CD8-positive, alpha-beta memory T cell (primary cell): ENCODE data around the gene GRIN2A. TPM values are rescaled to one million over a fixed set of nuclear protein-coding genes. Genes with fewer than 3 reads are reported as not detected.

ENCODE experiments used
- CTCF ChIA-PET: fragments of 350-600 bp; sonication (Branson Sonifier 250); formaldehyde crosslinking; loops from one replicate; lab custom pipeline; 2021; ENCODE audit warnings: antibody characterized with exemption; lab: Charles Lee
- POLR2A ChIA-PET: fragments of 350-600 bp; sonication (Branson Sonifier 250); formaldehyde crosslinking; loops from one replicate; lab custom pipeline; 2021; ENCODE audit warnings: antibody characterized with exemption; lab: Charles Lee
- DNase-seq, 5 donors: peaks; one replicate each; pipeline versions ENCODE4 v3.0.0 to v3.0.0-alpha.2; 2020 to 2022; ENCODE audit warnings: mixed read lengths in 1 of 5
- H3K27ac ChIP-seq: one replicate; pipeline ENCODE4 v1.7.0; 2013; ENCODE audit warnings: low read depth, mild to moderate bottlenecking, low read length, moderate library complexity
- H3K27me3 ChIP-seq: 2 replicates; pipeline ENCODE4 v1.7.0; 2013; ENCODE audit warnings: low read length, mild to moderate bottlenecking; ENCODE audit not compliant: insufficient read depth, poor library complexity, severe bottlenecking
- H3K36me3 ChIP-seq: 2 replicates; pipeline ENCODE4 v1.7.0; 2013; ENCODE audit warnings: mild to moderate bottlenecking, low read length, moderate library complexity; ENCODE audit not compliant: insufficient read depth
- H3K4me1 ChIP-seq: 2 replicates; pipeline ENCODE4 v1.7.0; 2013; ENCODE audit warnings: mild to moderate bottlenecking, low read length, moderate library complexity; ENCODE audit not compliant: insufficient read depth
- H3K4me3 ChIP-seq: 2 replicates; pipeline ENCODE4 v1.7.0; 2013; ENCODE audit warnings: mild to moderate bottlenecking, low read length
- H3K9me3 ChIP-seq: 2 replicates; pipeline ENCODE4 v1.7.0; 2013; ENCODE audit warnings: mild to moderate bottlenecking, low read length
- H3K27ac Mint-ChIP-seq, 8 donors: one replicate each; pipeline ENCODE4 v1.8.0; 2020 to 2021; ENCODE audit warnings: mixed read lengths in 8 of 8, mild to moderate bottlenecking in 6 of 8, inconsistent platforms in 3 of 8, moderate library complexity in 3 of 8
- H3K27me3 Mint-ChIP-seq, 2 donors: one replicate each; pipeline ENCODE4 v1.8.0; 2020 to 2021; ENCODE audit warnings: mixed read lengths in 2 of 2, mild to moderate bottlenecking in 1 of 2, moderate library complexity in 1 of 2
- H3K36me3 Mint-ChIP-seq, 3 donors: one replicate each; pipeline ENCODE4 v1.8.0; 2020 to 2021; ENCODE audit warnings: mixed read lengths in 3 of 3, inconsistent platforms in 1 of 3, mild to moderate bottlenecking in 1 of 3
- H3K4me1 Mint-ChIP-seq, 3 donors: one replicate each; pipeline ENCODE4 v1.8.0; 2020 to 2021; ENCODE audit warnings: mixed read lengths in 3 of 3, inconsistent platforms in 1 of 3, mild to moderate bottlenecking in 1 of 3
- H3K4me3 Mint-ChIP-seq, 7 donors: one replicate each; pipeline ENCODE4 v1.8.0; 2020 to 2021; ENCODE audit warnings: mixed read lengths in 7 of 7, mild to moderate bottlenecking in 6 of 7, moderate library complexity in 4 of 7, inconsistent platforms in 2 of 7
- H3K9me3 Mint-ChIP-seq, 5 donors: one replicate each; pipeline ENCODE4 v1.8.0; 2020 to 2022; ENCODE audit warnings: mixed read lengths in 5 of 5, mild to moderate bottlenecking in 3 of 5, moderate library complexity in 2 of 5, inconsistent platforms in 1 of 5
- polyA plus RNA-seq: library from polyadenylated mRNA; unstranded; fragments of 300-500 nt; fragmentation: Illumina TruSeq; gene quantifications from one replicate; pipeline ENCODE4 v1.2.3, GENCODE V29; 2021
- total RNA-seq, 2 experiments: library from RNA; stranded (reverse); gene quantifications; one replicate each; pipeline ENCODE4 v1.2.3, GENCODE V29; 2021

Gene GRIN2A
- total and polyA plus RNA-seq, 3 experiments from 2014 or later = not detected

DNA sequence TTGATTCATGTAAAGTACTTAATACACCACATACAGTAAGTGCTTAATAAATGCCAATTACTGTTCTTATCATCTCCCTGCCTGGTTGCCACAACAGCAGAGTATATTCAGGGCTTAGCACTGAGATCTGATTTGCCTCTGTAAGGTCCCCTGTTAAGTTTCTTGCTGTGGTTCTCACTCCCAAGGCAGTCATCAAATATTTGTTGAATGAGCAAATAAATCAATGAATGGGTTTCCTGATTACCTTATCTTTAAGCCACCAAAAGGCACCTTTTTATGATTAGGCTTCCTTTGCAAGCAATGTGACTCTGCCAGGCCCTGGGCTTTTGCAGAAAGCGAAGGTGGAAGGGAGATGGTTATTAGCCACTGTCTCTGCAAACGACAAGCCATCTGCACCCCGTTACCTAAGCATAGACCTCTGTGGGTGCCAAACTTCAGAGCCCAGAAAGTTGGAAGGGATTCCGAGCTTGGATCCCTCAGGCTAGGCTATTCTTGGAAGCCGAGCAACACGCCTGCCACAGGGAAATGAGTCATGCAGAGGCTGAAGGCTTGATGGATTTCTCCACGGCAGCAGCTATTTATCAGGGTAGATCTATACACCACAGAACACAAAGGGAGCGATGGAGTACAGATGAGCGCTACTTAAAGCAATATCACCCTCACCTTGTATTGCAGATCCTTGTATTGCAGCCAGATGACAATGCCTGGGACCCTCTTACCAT lies 102.0 kb downstream of the GRIN2A start:
- Histone ChIP-seq H3K4me3 (no peak overlapping the region), H3K27ac (no peak overlapping the region), H3K9me3 (no peaks in the 10 kb centered on the region), H3K36me3 (no peaks in the 10 kb centered on the region), H3K27me3 (no peaks in the 10 kb centered on the region), H3K4me1 (no peaks in the 10 kb centered on the region)
- ChIA-PET CTCF (no interaction called here), POLR2A (no interaction called here)
- Mint-ChIP-seq H3K4me3 (no peak overlapping the region), H3K4me1 (no peaks in the 10 kb centered on the region), H3K9me3 (peaks cover 0 to 6% (median 0%) of the 10 kb centered on the region in 5 donors), H3K36me3 (no peaks in the 10 kb centered on the region), H3K27ac (no peak overlapping the region), H3K27me3 (peaks cover 4 to 10% of the 10 kb centered on the region in 2 donors)
- no peak for DNase-seq

DNA sequence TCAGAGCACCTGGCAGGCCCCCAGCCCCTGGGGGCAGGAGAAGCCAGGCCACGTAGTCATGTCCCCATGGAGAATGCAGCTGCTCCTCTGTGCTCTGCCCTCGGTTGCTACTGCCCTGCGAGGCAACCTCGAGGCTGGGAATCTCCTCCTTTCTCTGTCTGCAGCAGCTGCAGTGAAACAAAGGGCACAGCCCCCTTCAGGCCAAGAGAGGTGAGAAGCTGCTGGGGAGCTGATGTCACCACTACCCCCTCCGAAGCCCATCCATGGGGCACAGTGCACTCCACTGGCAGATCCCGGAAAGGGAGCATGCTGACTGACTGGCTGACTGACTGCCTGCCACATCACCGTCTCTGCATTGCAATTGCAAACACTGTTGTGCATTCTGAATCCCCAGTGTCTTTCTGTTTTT lies 103.7 kb downstream of the GRIN2A start:
- H3K4me1 Mint-ChIP-seq = no peaks in the 10 kb centered on the region
- ChIA-PET CTCF (no interaction called here), POLR2A (no interaction called here)
- H3K27ac ChIP-seq = no peak overlapping the region
- DNase-seq = no peak
- H3K27ac Mint-ChIP-seq = no peak overlapping the region
- H3K4me1 ChIP-seq = no peaks in the 10 kb centered on the region
- no peaks in the 10 kb centered on the region for H3K36me3 ChIP-seq
- no peaks in the 10 kb centered on the region for H3K9me3 ChIP-seq
- H3K27me3 ChIP-seq = no peaks in the 10 kb centered on the region
- no peak overlapping the region for H3K4me3 ChIP-seq
- peaks cover 0 to 6% (median 0%) of the 10 kb centered on the region in 5 donors for H3K9me3 Mint-ChIP-seq
- H3K27me3 Mint-ChIP-seq = peaks cover 0 to 10% of the 10 kb centered on the region in 2 donors
- H3K4me3 Mint-ChIP-seq = no peak overlapping the region
- H3K36me3 Mint-ChIP-seq = no peaks in the 10 kb centered on the region

DNA sequence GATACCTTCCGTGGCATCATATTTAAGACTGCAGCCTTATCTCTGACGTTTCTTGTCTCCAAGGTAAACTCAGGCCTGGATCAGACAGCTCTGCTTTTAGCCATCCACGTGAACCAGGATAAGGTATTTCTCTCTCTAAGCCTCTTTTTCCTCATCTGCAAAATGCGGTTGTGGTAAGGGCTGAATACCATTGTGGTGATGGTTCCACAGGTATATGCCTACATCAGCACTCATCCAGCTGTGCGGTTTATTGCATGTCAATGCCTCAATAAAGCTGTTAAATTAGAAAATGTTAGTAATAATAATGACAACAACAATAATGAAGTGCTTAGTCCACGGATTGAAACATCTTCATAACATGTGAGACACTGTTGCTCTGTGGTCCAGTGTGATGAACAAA lies 104.4 kb downstream of the GRIN2A start:
- Histone ChIP-seq H3K27ac (no peak overlapping the region), H3K36me3 (no peaks in the 10 kb centered on the region), H3K27me3 (no peaks in the 10 kb centered on the region), H3K9me3 (no peaks in the 10 kb centered on the region), H3K4me1 (no peaks in the 10 kb centered on the region), H3K4me3 (no peak overlapping the region)
- peaks cover 0 to 10% of the 10 kb centered on the region in 2 donors for H3K27me3 Mint-ChIP-seq
- DNase-seq = no peak
- POLR2A ChIA-PET = no interaction called here
- CTCF ChIA-PET = no interaction called here
- no peaks in the 10 kb centered on the region for H3K4me1 Mint-ChIP-seq
- peaks cover 0 to 2% (median 0%) of the 10 kb centered on the region in 5 donors for H3K9me3 Mint-ChIP-seq
- no peaks in the 10 kb centered on the region for H3K36me3 Mint-ChIP-seq
- H3K27ac Mint-ChIP-seq = no peak overlapping the region
- no peak overlapping the region for H3K4me3 Mint-ChIP-seq

- no peaks in the 10 kb centered on the region for H3K9me3 ChIP-seq
- CTCF ChIA-PET = no interaction called here
- no peak overlapping the region for H3K4me3 ChIP-seq
- POLR2A ChIA-PET = no interaction called here
- H3K27me3 Mint-ChIP-seq = peaks cover 0 to 14% of the 10 kb centered on the region in 2 donors
- H3K4me1 Mint-ChIP-seq = no peaks in the 10 kb centered on the region
- no peaks in the 10 kb centered on the region for H3K27me3 ChIP-seq
- H3K36me3 ChIP-seq = no peaks in the 10 kb centered on the region
- peaks cover 0 to 3% (median 0%) of the 10 kb centered on the region in 5 donors for H3K9me3 Mint-ChIP-seq
- H3K4me3 Mint-ChIP-seq = no peak overlapping the region
- DNase-seq = no peak
- H3K4me1 ChIP-seq = no peaks in the 10 kb centered on the region
- no peaks in the 10 kb centered on the region for H3K36me3 Mint-ChIP-seq
- no peak overlapping the region for H3K27ac Mint-ChIP-seq
- no peak overlapping the region for H3K27ac ChIP-seq
Measured at GRCh38 chr16:10076037-10076436, 106.2 kb downstream of the GRIN2A start.

DNA sequence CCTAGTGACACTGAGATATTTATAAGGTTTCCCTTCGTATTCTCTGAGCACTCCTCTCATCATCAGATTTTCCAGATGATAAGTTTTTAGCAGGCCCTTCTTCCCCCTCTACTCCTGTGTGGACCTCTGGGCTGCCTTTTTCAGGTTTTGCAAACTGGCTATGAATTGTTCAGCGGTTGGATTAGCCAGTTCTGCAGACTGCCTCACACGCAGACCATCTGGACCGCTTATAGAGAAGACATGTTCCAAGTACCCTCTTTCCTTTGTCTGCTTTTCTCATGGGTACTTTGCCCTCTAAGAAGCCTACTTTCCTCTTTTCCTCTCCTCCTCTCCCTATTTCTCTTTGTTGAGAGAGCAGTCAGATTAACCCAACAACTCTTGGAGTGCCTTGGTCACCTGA lies 111.6 kb downstream of the GRIN2A start:
- peaks cover 0 to 8% (median 0%) of the 10 kb centered on the region in 5 donors for H3K9me3 Mint-ChIP-seq

GRCh38 chr16:10069374-10069773 lies 112.9 kb downstream of the GRIN2A start:
- H3K27ac Mint-ChIP-seq = no peak overlapping the region

More for the DNA sequence above, 111.6 kb downstream of the GRIN2A start:
- no peak overlapping the region for H3K4me3 Mint-ChIP-seq
- H3K36me3 Mint-ChIP-seq = no peaks in the 10 kb centered on the region
- peaks cover 4% of the 10 kb centered on the region for H3K27me3 ChIP-seq
- H3K4me1 ChIP-seq = no peaks in the 10 kb centered on the region
- CTCF ChIA-PET = no interaction called here
- no peak overlapping the region for H3K27ac Mint-ChIP-seq
- POLR2A ChIA-PET = no interaction called here
- H3K36me3 ChIP-seq = no peaks in the 10 kb centered on the region
- peaks cover 0 to 7% of the 10 kb centered on the region in 2 donors for H3K27me3 Mint-ChIP-seq
- H3K4me1 Mint-ChIP-seq = no peaks in the 10 kb centered on the region
- no peak overlapping the region for H3K4me3 ChIP-seq
- no peaks in the 10 kb centered on the region for H3K9me3 ChIP-seq
- H3K27ac ChIP-seq = no peak overlapping the region
- DNase-seq = no peak

GRCh38 chr16:10067835-10068234 lies 114.4 kb downstream of the GRIN2A start:
- Histone ChIP-seq H3K27me3 (peaks cover 4% of the 10 kb centered on the region), H3K9me3 (no peaks in the 10 kb centered on the region), H3K4me1 (no peaks in the 10 kb centered on the region), H3K27ac (no peak overlapping the region), H3K36me3 (no peaks in the 10 kb centered on the region), H3K4me3 (no peak overlapping the region)
- Mint-ChIP-seq H3K4me1 (no peaks in the 10 kb centered on the region), H3K27me3 (peaks cover 0 to 9% of the 10 kb centered on the region in 2 donors), H3K9me3 (peaks cover 0 to 8% (median 0%) of the 10 kb centered on the region in 5 donors), H3K4me3 (no peak overlapping the region), H3K27ac (no peak overlapping the region), H3K36me3 (no peaks in the 10 kb centered on the region)
- POLR2A ChIA-PET = no interaction called here
- no peak for DNase-seq
- CTCF ChIA-PET = no interaction called here

More at GRCh38 chr16:10069374-10069773, 112.9 kb downstream of the GRIN2A start:
- Histone ChIP-seq H3K4me3 (no peak overlapping the region), H3K27me3 (peaks cover 4% of the 10 kb centered on the region), H3K9me3 (no peaks in the 10 kb centered on the region), H3K36me3 (no peaks in the 10 kb centered on the region), H3K4me1 (no peaks in the 10 kb centered on the region), H3K27ac (no peak overlapping the region)
- DNase-seq = no peak
- Mint-ChIP-seq H3K36me3 (no peaks in the 10 kb centered on the region), H3K9me3 (peaks cover 0 to 8% (median 0%) of the 10 kb centered on the region in 5 donors), H3K27me3 (peaks cover 0 to 7% of the 10 kb centered on the region in 2 donors), H3K4me1 (no peaks in the 10 kb centered on the region), H3K4me3 (no peak overlapping the region)
- ChIA-PET CTCF (no interaction called here), POLR2A (no interaction called here)

- H3K9me3 Mint-ChIP-seq = peaks cover 0 to 5% (median 0%) of the 10 kb centered on the region in 5 donors
- H3K36me3 Mint-ChIP-seq = no peaks in the 10 kb centered on the region
- peaks cover 4% of the 10 kb centered on the region for H3K27me3 ChIP-seq
- POLR2A ChIA-PET = no interaction called here
- no peaks in the 10 kb centered on the region for H3K4me1 Mint-ChIP-seq
- H3K4me3 ChIP-seq = no peak overlapping the region
- no peak overlapping the region for H3K4me3 Mint-ChIP-seq
- H3K27ac ChIP-seq = no peak overlapping the region
- peaks cover 0 to 8% of the 10 kb centered on the region in 2 donors for H3K27me3 Mint-ChIP-seq
- H3K36me3 ChIP-seq = no peaks in the 10 kb centered on the region
- DNase-seq = no peak
- no peaks in the 10 kb centered on the region for H3K4me1 ChIP-seq
- no peaks in the 10 kb centered on the region for H3K9me3 ChIP-seq
- CTCF ChIA-PET = no interaction called here
- H3K27ac Mint-ChIP-seq = no peak overlapping the region
Measured at GRCh38 chr16:10067406-10067805, 114.8 kb downstream of the GRIN2A start.
